ENCODE data around the gene PSORS1C2.

Gene PSORS1C2

GRCh38 chr6:31090973-31091364, 47.9 kb downstream of the PSORS1C2 start:
- no peak overlapping the region for H3K27ac ChIP-seq (ENCODE audit: low read depth, low read length)
- peaks cover 8% of the 10 kb centered on the region for H3K4me1 ChIP-seq (ENCODE audit: insufficient read depth, low read length)
- no peaks in the 10 kb centered on the region for H3K36me3 ChIP-seq (ENCODE audit: insufficient read depth, low read length)
- H3K9ac ChIP-seq (ENCODE audit: low read depth, low read length), result no peak overlapping the region
- H3K27me3 ChIP-seq (ENCODE audit: insufficient read depth, low read length), result no peaks in the 10 kb centered on the region
- no peaks in the 10 kb centered on the region for H3K9me3 ChIP-seq (ENCODE audit: insufficient read depth, low read depth, low read length)
- H3K4me3 ChIP-seq (ENCODE audit: low read length), result no peak overlapping the region
- 93% methylated on average over 6 of the region's 6 CpGs for WGBS

GRCh38 chr6:31090275-31090972, 48.4 kb downstream of the PSORS1C2 start:
- 95% methylated on average over 2 of the region's 3 CpGs for WGBS
- H3K9me3 ChIP-seq (ENCODE audit: insufficient read depth, low read depth, low read length), result no peaks in the 10 kb centered on the region
- H3K27ac ChIP-seq (ENCODE audit: low read depth, low read length), result no peak overlapping the region
- H3K27me3 ChIP-seq (ENCODE audit: insufficient read depth, low read length), result no peaks in the 10 kb centered on the region
- H3K4me1 ChIP-seq (ENCODE audit: insufficient read depth, low read length), result peaks cover 8% of the 10 kb centered on the region
- no peaks in the 10 kb centered on the region for H3K36me3 ChIP-seq (ENCODE audit: insufficient read depth, low read length)
- H3K9ac ChIP-seq (ENCODE audit: low read depth, low read length), result no peak overlapping the region
- H3K4me3 ChIP-seq (ENCODE audit: low read length), result no peak overlapping the region

Data from HUES64 (cell line).